ENCODE measurements around the gene C22orf23.

GRCh38 chr22:37943136-37943824 lies 10.1 kb downstream of the C22orf23 start:
- TF ChIP-seq, protein P1, sequence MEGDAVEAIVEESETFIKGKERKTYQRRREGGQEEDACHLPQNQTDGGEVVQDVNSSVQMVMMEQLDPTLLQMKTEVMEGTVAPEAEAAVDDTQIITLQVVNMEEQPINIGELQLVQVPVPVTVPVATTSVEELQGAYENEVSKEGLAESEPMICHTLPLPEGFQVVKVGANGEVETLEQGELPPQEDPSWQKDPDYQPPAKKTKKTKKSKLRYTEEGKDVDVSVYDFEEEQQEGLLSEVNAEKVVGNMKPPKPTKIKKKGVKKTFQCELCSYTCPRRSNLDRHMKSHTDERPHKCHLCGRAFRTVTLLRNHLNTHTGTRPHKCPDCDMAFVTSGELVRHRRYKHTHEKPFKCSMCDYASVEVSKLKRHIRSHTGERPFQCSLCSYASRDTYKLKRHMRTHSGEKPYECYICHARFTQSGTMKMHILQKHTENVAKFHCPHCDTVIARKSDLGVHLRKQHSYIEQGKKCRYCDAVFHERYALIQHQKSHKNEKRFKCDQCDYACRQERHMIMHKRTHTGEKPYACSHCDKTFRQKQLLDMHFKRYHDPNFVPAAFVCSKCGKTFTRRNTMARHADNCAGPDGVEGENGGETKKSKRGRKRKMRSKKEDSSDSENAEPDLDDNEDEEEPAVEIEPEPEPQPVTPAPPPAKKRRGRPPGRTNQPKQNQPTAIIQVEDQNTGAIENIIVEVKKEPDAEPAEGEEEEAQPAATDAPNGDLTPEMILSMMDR (IDR thresholded peaks at IDR 0.05; ENCODE audit: low read depth, low read length): no peak
- TF ChIP-seq EZH2phosphoT487 (IDR thresholded peaks at IDR 0.05; ENCODE audit: low read depth): no peak
